Body of pancreas (tissue), 4 donors: ENCODE data around the gene PRPF8.

ENCODE experiments used
- POLR2A ChIP-seq, 3 donors: fragments of 450-650 bp; IDR thresholded peaks; one replicate each; pipeline ENCODE4 v1.6.1; 2016; ENCODE audit warnings: antibody characterized with exemption in 3 of 3, mild to moderate bottlenecking in 2 of 3
- TF ChIP-seq, protein P1 (sequence below), 7 experiments: fragments of 450-650 bp in 4 of 7; fragments of 200-600 bp in 3 of 7; sonication (generic) in 3 of 7; IDR thresholded peaks; one replicate each; pipeline ENCODE4 v1.5.1; 2016 to 2019; ENCODE audit warnings: antibody characterized with exemption in 7 of 7

DNA sequence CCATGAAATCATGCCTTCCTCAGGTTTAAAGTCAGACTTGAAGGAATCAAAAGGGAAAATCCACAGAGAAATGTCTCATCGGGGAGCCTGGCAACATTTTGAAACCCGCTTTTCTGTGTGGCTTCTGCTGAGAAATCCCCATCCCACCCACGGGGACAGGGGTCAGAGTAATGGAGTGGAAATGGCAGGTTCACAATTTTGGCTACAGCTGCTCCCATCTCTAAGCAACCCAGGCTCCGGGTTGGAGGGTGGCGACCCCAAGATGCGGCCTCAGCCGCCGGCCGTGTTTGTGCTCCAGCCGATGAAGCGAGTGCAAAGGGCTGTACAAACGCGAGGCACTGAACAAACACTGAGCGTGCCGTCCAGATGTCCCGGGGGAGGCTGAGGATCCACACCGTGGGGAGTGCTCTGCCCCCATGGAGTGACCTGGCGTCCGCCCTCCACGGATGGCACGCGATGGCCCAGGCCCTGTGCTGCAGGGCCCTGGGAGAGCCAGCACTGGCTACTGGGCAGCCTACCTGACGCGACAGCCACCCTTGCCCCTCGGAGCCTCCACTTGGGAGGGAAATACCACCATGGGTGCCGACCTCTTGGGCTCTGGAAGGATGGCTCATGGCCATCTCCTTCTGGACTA lies 78.2 kb downstream of the PRPF8 start:
- TF ChIP-seq, protein P1, sequence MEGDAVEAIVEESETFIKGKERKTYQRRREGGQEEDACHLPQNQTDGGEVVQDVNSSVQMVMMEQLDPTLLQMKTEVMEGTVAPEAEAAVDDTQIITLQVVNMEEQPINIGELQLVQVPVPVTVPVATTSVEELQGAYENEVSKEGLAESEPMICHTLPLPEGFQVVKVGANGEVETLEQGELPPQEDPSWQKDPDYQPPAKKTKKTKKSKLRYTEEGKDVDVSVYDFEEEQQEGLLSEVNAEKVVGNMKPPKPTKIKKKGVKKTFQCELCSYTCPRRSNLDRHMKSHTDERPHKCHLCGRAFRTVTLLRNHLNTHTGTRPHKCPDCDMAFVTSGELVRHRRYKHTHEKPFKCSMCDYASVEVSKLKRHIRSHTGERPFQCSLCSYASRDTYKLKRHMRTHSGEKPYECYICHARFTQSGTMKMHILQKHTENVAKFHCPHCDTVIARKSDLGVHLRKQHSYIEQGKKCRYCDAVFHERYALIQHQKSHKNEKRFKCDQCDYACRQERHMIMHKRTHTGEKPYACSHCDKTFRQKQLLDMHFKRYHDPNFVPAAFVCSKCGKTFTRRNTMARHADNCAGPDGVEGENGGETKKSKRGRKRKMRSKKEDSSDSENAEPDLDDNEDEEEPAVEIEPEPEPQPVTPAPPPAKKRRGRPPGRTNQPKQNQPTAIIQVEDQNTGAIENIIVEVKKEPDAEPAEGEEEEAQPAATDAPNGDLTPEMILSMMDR (IDR thresholded peaks at IDR 0.05) = no peak
- TF ChIP-seq POLR2A (IDR thresholded peaks at IDR 0.05) = no peak
